ENCODE results near the gene ADD1.

ADD1 gene

GRCh38 chr4:2846172-2846571, 2.5 kb downstream of the ADD1 start:
- Histone ChIP-seq H4K20me1 (ENCODE audit: control insufficient read depth, insufficient read depth, low read depth, low read length) (peaks cover 35% of the 10 kb centered on the region), H3K9me2 (replicated peaks; ENCODE audit: control insufficient read depth, low read length) (no peaks in the 10 kb centered on the region), H3K27ac (ENCODE audit: low read depth, low read length) (no peak overlapping the region), H3K4me3 (ENCODE audit: low read length) (no peak overlapping the region), H3F3A (ENCODE audit: control insufficient read depth, insufficient read depth) (peaks cover 22% of the 10 kb centered on the region), H3K36me3 (ENCODE audit: control insufficient read depth, low read length) (no peaks in the 10 kb centered on the region), H3K9me3 (ENCODE audit: control insufficient read depth, insufficient read depth, low read length) (no peaks in the 10 kb centered on the region), H3K27me3 (ENCODE audit: control insufficient read depth, low read length) (peaks cover 30% of the 10 kb centered on the region), H3K79me2 (ENCODE audit: control insufficient read depth, low read length) (peaks cover 67% of the 10 kb centered on the region), H3K4me2 (ENCODE audit: low read length) (no peak overlapping the region), H3K4me1 (ENCODE audit: control insufficient read depth, low read length) (peaks cover 56% of the 10 kb centered on the region)
- no peak for TF ChIP-seq CTCF (IDR thresholded peaks at IDR 0.05; ENCODE audit: low read depth, low read length, poor library complexity, severe bottlenecking)
- TF ChIP-seq EZH2phosphoT487 (IDR thresholded peaks at IDR 0.05; ENCODE audit: borderline replicate concordance, low read length), result no peak

GRCh38 chr4:2847302-2847871, 3.7 kb downstream of the ADD1 start:
- peak overlapping the region; percentile 54 for H3K4me2 ChIP-seq (ENCODE audit: low read length)

GRCh38 chr4:2848449-2848848, 4.8 kb downstream of the ADD1 start:
- peaks cover 41% of the 10 kb centered on the region for H3F3A ChIP-seq (ENCODE audit: control insufficient read depth, insufficient read depth)
- no peak overlapping the region for H3K4me2 ChIP-seq (ENCODE audit: low read length)
- peaks cover 37% of the 10 kb centered on the region for H4K20me1 ChIP-seq (ENCODE audit: control insufficient read depth, insufficient read depth, low read depth, low read length)
- H3K27me3 ChIP-seq (ENCODE audit: control insufficient read depth, low read length), result peaks cover 30% of the 10 kb centered on the region
- TF ChIP-seq EZH2phosphoT487 (IDR thresholded peaks at IDR 0.05; ENCODE audit: borderline replicate concordance, low read length), result no peak
- no peak for TF ChIP-seq CTCF (IDR thresholded peaks at IDR 0.05; ENCODE audit: low read depth, low read length, poor library complexity, severe bottlenecking)
- H3K9me2 ChIP-seq (replicated peaks; ENCODE audit: control insufficient read depth, low read length), result no peaks in the 10 kb centered on the region
- H3K27ac ChIP-seq (ENCODE audit: low read depth, low read length), result no peak overlapping the region
- H3K36me3 ChIP-seq (ENCODE audit: control insufficient read depth, low read length), result no peaks in the 10 kb centered on the region
- peaks cover 69% of the 10 kb centered on the region for H3K4me1 ChIP-seq (ENCODE audit: control insufficient read depth, low read length)
- H3K4me3 ChIP-seq (ENCODE audit: low read length), result no peak overlapping the region
- H3K9me3 ChIP-seq (ENCODE audit: control insufficient read depth, insufficient read depth, low read length), result no peaks in the 10 kb centered on the region
- peaks cover 67% of the 10 kb centered on the region for H3K79me2 ChIP-seq (ENCODE audit: control insufficient read depth, low read length)

More at GRCh38 chr4:2847302-2847871, 3.7 kb downstream of the ADD1 start:
- Histone ChIP-seq H3K36me3 (ENCODE audit: control insufficient read depth, low read length) (no peaks in the 10 kb centered on the region), H3K27ac (ENCODE audit: low read depth, low read length) (no peak overlapping the region), H3K9me2 (replicated peaks; ENCODE audit: control insufficient read depth, low read length) (no peaks in the 10 kb centered on the region), H4K20me1 (ENCODE audit: control insufficient read depth, insufficient read depth, low read depth, low read length) (peaks cover 36% of the 10 kb centered on the region), H3K27me3 (ENCODE audit: control insufficient read depth, low read length) (peaks cover 30% of the 10 kb centered on the region), H3K4me3 (ENCODE audit: low read length) (peak overlapping the region; percentile 33; the same call in 1 of the 2 replicates), H3K4me1 (ENCODE audit: control insufficient read depth, low read length) (peaks cover 67% of the 10 kb centered on the region), H3K9me3 (ENCODE audit: control insufficient read depth, insufficient read depth, low read length) (no peaks in the 10 kb centered on the region), H3K79me2 (ENCODE audit: control insufficient read depth, low read length) (peaks cover 67% of the 10 kb centered on the region), H3F3A (ENCODE audit: control insufficient read depth, insufficient read depth) (peaks cover 31% of the 10 kb centered on the region)
- TF ChIP-seq CTCF (IDR thresholded peaks at IDR 0.05; ENCODE audit: low read depth, low read length, poor library complexity, severe bottlenecking) (no peak), EZH2phosphoT487 (IDR thresholded peaks at IDR 0.05; ENCODE audit: borderline replicate concordance, low read length) (no peak)

All from DOHH2 (cell line).